ENCODE data around the gene MPHOSPH9. TPM values are rescaled to one million over a fixed set of nuclear protein-coding genes. Genes with fewer than 3 reads are reported as not detected.

The MPHOSPH9 gene
- total and polyA plus RNA-seq, 2 of the 4 experiments (the other 2 are of a cell fraction) = 7.6 to 17.0 TPM

- H2BK20ac ChIP-seq (ENCODE audit: low read depth, low read length) = no peak overlapping the region
- no peak overlapping the region for H3K4me2 ChIP-seq (ENCODE audit: low read depth, low read length)
- H3K14ac ChIP-seq (replicated peaks; ENCODE audit: low read depth, low read length) = no peak overlapping the region
- DNase-seq = peak; percentile 64
- H3K36me3 ChIP-seq (ENCODE audit: control insufficient read depth, insufficient read depth, low read length) = peaks cover 6% of the 10 kb centered on the region; the same call in 1 of the 2 replicates
- ChIA-PET POLR2A (ENCODE audit: unreplicated experiment) (interaction anchor here (0.6 to 1.5 kb wide), 3 partner anchors 44 to 254 kb away, joined by 4 to 7 read pairs (median 4); no protein-coding TSS in a partner anchor), CTCF (interaction anchor here (0.6 to 2.9 kb wide), 13 partner anchors 15 to 627 kb away, joined by 3 to 27 read pairs (median 4); partner anchors contain the start of gene OGFOD2)
- H3K18ac ChIP-seq (ENCODE audit: low read depth, low read length) = no peak overlapping the region
- H4K20me1 ChIP-seq (ENCODE audit: insufficient read depth, low read length) = peaks cover 12% of the 10 kb centered on the region; the same call in 1 of the 2 replicates
- no peak overlapping the region for H3K27ac ChIP-seq (ENCODE audit: insufficient read depth, low read length)
- no peak overlapping the region for H3K9ac ChIP-seq (ENCODE audit: low read depth, low read length)
- H2BK5ac ChIP-seq (ENCODE audit: low read depth, low read length, poor library complexity, severe bottlenecking) = no peak overlapping the region
- H4K8ac ChIP-seq (ENCODE audit: low read depth in 2 of 2, low read length in 2 of 2) = no peak overlapping the region
- TF ChIP-seq CHD1 (IDR thresholded peaks at IDR 0.05; ENCODE audit: low read depth, low read length) (no peak), RAD21 (IDR thresholded peaks at IDR 0.05; ENCODE audit: low read length) (peak; percentile 92), CEBPB (IDR thresholded peaks at IDR 0.05; ENCODE audit: low read depth, low read length) (no peak), SMC3 (IDR thresholded peaks at IDR 0.05; ENCODE audit: low read depth, low read length) (peak; percentile 84), CTCF (conservative IDR thresholded peaks at IDR 0.05; ENCODE audit: low read depth, low read length) (peak; percentile 88)
- no peak overlapping the region for H3K4ac ChIP-seq (ENCODE audit: low read depth, low read length)
- no peak overlapping the region for H3K23ac ChIP-seq (ENCODE audit: low read depth, low read length)
- dilution Hi-C loops (cut with HindIII; ENCODE audit: low sequenced_read_pairs, unreplicated experiment) (loop anchor here (25.0 kb wide), 1 partner anchor 250 kb away; the partner anchor contains the start of genes ARL6IP4 and OGFOD2), in situ Hi-C loops (cut with MboI; ENCODE audit: low sequenced_read_pairs) (loop anchor here (5.0 to 10.0 kb wide), 2 partner anchors 193 to 380 kb away; no protein-coding TSS in a partner anchor), intact Hi-C loops (cut with micrococcal nuclease) (loop anchor here (1.0 to 10.0 kb wide), 5 partner anchors 194 to 445 kb away; partner anchors contain the start of genes ARL6IP4 and VPS37B)
- H3K4me3 ChIP-seq (ENCODE audit: insufficient read depth, low read depth, low read length) = no peak overlapping the region
- H3K9me1 ChIP-seq (ENCODE audit: insufficient read depth, low read length) = peaks cover 5% of the 10 kb centered on the region; the same call in 1 of the 2 replicates
- no peak overlapping the region for H2BK120ac ChIP-seq (ENCODE audit: low read depth, low read length)
- peak; percentile 22; the same call in 1 of the 2 replicates for ATAC-seq (ENCODE audit: low read depth)
- no peak overlapping the region for H4K91ac ChIP-seq (ENCODE audit: insufficient read depth, low read depth, low read length)
- peaks cover 3% of the 10 kb centered on the region for H3K4me1 ChIP-seq (ENCODE audit: control insufficient read depth, insufficient read depth, low read length)
- no peak overlapping the region for H2AK5ac ChIP-seq (ENCODE audit: low read depth, low read length)
- no CpG with 5 or more reads among the region's 6 CpGs for WGBS, 2 experiments (ENCODE audit: extremely low coverage in 2 of 2, insufficient read length in 1 of 2)
- no peak overlapping the region for H2AK9ac ChIP-seq (replicated peaks; ENCODE audit: low read depth, low read length, poor library complexity)
- no peak overlapping the region for H4K5ac ChIP-seq (ENCODE audit: low read depth, low read length)
- peaks cover 29 to 60% of the 10 kb centered on the region in 2 experiments for H3K79me1 ChIP-seq (ENCODE audit: low read depth in 1 of 2, low read length in 2 of 2)
- BruUV-seq (replicated peaks) = no TSS peak
- no peak overlapping the region for H2AFZ ChIP-seq (replicated peaks; ENCODE audit: low read length, poor library complexity)
- no peak overlapping the region for H2BK15ac ChIP-seq (ENCODE audit: low read depth, low read length)
- no peak overlapping the region for H3K56ac ChIP-seq (ENCODE audit: extremely low read depth, insufficient read depth, low read length)
- no peaks in the 10 kb centered on the region for H3K9me3 ChIP-seq (ENCODE audit: control insufficient read depth, insufficient read depth, low read length)
- no peaks in the 10 kb centered on the region for H3K27me3 ChIP-seq (ENCODE audit: control insufficient read depth, insufficient read depth, low read length)
These were observed 4.8 kb upstream of the MPHOSPH9 start for GRCh38 chr12:123237646-123238329.

All from IMR-90 (cell line).